ENCODE results near the gene SYNGR3.

The SYNGR3 gene

GRCh38 chr16:1942047-1942809, 47.5 kb upstream of the SYNGR3 start:
- H3K9me3 ChIP-seq (ENCODE audit: control insufficient read depth, insufficient read depth, low read length), result no peaks in the 10 kb centered on the region
- H3K27ac ChIP-seq (ENCODE audit: low read depth, low read length), result no peak overlapping the region
- no peaks in the 10 kb centered on the region for H3F3A ChIP-seq (ENCODE audit: control insufficient read depth, insufficient read depth)
- H3K4me2 ChIP-seq (ENCODE audit: low read length), result peak overlapping the region; percentile 84
- peaks cover 20% of the 10 kb centered on the region for H3K4me1 ChIP-seq (ENCODE audit: control insufficient read depth, low read length)
- TF ChIP-seq EZH2phosphoT487 (IDR thresholded peaks at IDR 0.05; ENCODE audit: borderline replicate concordance, low read length), result no peak
- TF ChIP-seq CTCF (IDR thresholded peaks at IDR 0.05; ENCODE audit: low read depth, low read length, poor library complexity, severe bottlenecking), result no peak
- no peaks in the 10 kb centered on the region for H4K20me1 ChIP-seq (ENCODE audit: control insufficient read depth, insufficient read depth, low read depth, low read length)
- no peaks in the 10 kb centered on the region for H3K27me3 ChIP-seq (ENCODE audit: control insufficient read depth, low read length)
- no peaks in the 10 kb centered on the region for H3K9me2 ChIP-seq (replicated peaks; ENCODE audit: control insufficient read depth, low read length)
- peak overlapping the region; percentile 76 for H3K4me3 ChIP-seq (ENCODE audit: low read length)
- H3K79me2 ChIP-seq (ENCODE audit: control insufficient read depth, low read length), result no peaks in the 10 kb centered on the region
- H3K36me3 ChIP-seq (ENCODE audit: control insufficient read depth, low read length), result no peaks in the 10 kb centered on the region

GRCh38 chr16:1942810-1943726, 46.7 kb upstream of the SYNGR3 start, which contains the start of gene MSRB1:
Gene MSRB1, minus strand, starts transcription at chr16:1943199. Its CDS starts 43 bp downstream, at chr16:1943156.
- H3K9me2 ChIP-seq (replicated peaks; ENCODE audit: control insufficient read depth, low read length), result no peaks in the 10 kb centered on the region
- H3K4me3 ChIP-seq (ENCODE audit: low read length), result peak within 1 kb of the TSS; percentile 76
- H3K4me1 ChIP-seq (ENCODE audit: control insufficient read depth, low read length), result peaks cover 20% of the 10 kb centered on the region
- no peaks in the 10 kb centered on the region for H3K9me3 ChIP-seq (ENCODE audit: control insufficient read depth, insufficient read depth, low read length)
- no peaks in the 10 kb centered on the region for H3K27me3 ChIP-seq (ENCODE audit: control insufficient read depth, low read length)
- no peaks in the 10 kb centered on the region for H4K20me1 ChIP-seq (ENCODE audit: control insufficient read depth, insufficient read depth, low read depth, low read length)
- no peaks in the 10 kb centered on the region for H3K79me2 ChIP-seq (ENCODE audit: control insufficient read depth, low read length)
- H3K4me2 ChIP-seq (ENCODE audit: low read length), result peak within 1 kb of the TSS; percentile 84
- no peaks in the 10 kb centered on the region for H3K36me3 ChIP-seq (ENCODE audit: control insufficient read depth, low read length)
- H3F3A ChIP-seq (ENCODE audit: control insufficient read depth, insufficient read depth), result no peaks in the 10 kb centered on the region
- TF ChIP-seq CTCF (IDR thresholded peaks at IDR 0.05; ENCODE audit: low read depth, low read length, poor library complexity, severe bottlenecking), result no peak
- no peak for TF ChIP-seq EZH2phosphoT487 (IDR thresholded peaks at IDR 0.05; ENCODE audit: borderline replicate concordance, low read length)
- no peak within 1 kb of the TSS for H3K27ac ChIP-seq (ENCODE audit: low read depth, low read length)

- H3F3A ChIP-seq (ENCODE audit: control insufficient read depth, insufficient read depth), result no peaks in the 10 kb centered on the region
- no peaks in the 10 kb centered on the region for H3K36me3 ChIP-seq (ENCODE audit: control insufficient read depth, low read length)
- no peaks in the 10 kb centered on the region for H3K27me3 ChIP-seq (ENCODE audit: control insufficient read depth, low read length)
- no peaks in the 10 kb centered on the region for H3K9me2 ChIP-seq (replicated peaks; ENCODE audit: control insufficient read depth, low read length)
- no peak overlapping the region for H3K27ac ChIP-seq (ENCODE audit: low read depth, low read length)
- no peaks in the 10 kb centered on the region for H3K79me2 ChIP-seq (ENCODE audit: control insufficient read depth, low read length)
- peaks cover 20% of the 10 kb centered on the region for H3K4me1 ChIP-seq (ENCODE audit: control insufficient read depth, low read length)
- no peaks in the 10 kb centered on the region for H3K9me3 ChIP-seq (ENCODE audit: control insufficient read depth, insufficient read depth, low read length)
- no peak overlapping the region for H3K4me2 ChIP-seq (ENCODE audit: low read length)
- H3K4me3 ChIP-seq (ENCODE audit: low read length), result no peak overlapping the region
- TF ChIP-seq CTCF (IDR thresholded peaks at IDR 0.05; ENCODE audit: low read depth, low read length, poor library complexity, severe bottlenecking) (no peak), EZH2phosphoT487 (IDR thresholded peaks at IDR 0.05; ENCODE audit: borderline replicate concordance, low read length) (no peak)
- no peaks in the 10 kb centered on the region for H4K20me1 ChIP-seq (ENCODE audit: control insufficient read depth, insufficient read depth, low read depth, low read length)
Observed at GRCh38 chr16:1944612-1945199, 45.1 kb upstream of the SYNGR3 start.
